HG03103 (cell line): ENCODE data around the gene EMX2.
A peak's percentile ranks its signal among the peaks of the same experiment; 100 is the strongest.

ENCODE experiments used
- ATAC-seq: cut with Tn5 transposase; IDR thresholded peaks from one replicate; pipeline ENCODE4 v1.9.1; 2021; ENCODE audit warnings: low read depth; ENCODE audit not compliant: unreplicated experiment

The EMX2 gene

DNA sequence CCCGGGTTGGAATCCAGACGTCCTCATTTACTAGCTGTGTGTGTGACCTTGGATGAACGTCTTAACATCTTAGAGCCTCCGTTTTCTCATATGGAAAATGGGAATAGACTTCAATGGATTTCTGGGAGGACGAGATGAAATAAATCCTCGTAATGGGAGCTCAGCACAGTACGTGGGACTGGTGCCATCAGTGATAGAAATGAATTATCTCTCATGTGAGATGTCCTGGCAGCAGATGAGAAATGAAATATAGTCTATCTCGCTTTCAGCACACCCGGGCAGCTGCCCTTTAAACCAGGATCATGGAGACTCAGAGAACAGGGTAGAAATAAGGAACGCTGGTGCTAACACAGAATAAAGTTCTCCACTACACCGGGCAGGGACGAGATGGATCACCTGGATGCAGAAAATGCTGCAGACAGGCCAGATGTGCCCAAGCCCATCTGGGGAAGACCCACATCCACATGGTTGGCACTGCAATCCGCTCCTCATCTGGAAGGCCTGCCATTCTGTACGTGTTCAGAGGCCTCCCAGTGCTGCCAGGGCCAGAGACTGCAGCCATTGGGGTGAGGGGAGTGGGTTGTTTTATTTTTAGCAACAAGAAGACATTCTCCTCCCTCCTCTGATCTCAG lies 11.1 kb upstream of the EMX2 start:
- no peak for ATAC-seq

DNA sequence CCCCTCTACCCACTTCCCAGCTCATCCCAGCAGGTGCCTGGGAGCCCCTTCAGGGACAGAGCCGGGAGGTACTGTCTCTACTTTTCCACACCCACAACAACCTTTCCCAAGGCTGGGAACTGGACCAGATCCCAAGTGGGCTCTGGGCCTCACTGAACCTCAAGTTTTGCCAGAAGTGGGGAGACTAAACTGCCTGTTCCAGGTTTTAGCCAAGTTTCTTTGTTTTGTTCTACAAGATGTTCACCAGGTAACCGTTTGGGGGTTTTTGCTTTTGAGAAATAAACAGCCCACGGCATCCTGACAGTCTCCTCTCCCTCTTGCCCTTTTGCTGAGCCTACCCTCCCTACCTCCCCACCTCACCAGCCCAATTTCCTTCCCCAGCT lies 10.6 kb upstream of the EMX2 start:
- no peak for ATAC-seq

DNA sequence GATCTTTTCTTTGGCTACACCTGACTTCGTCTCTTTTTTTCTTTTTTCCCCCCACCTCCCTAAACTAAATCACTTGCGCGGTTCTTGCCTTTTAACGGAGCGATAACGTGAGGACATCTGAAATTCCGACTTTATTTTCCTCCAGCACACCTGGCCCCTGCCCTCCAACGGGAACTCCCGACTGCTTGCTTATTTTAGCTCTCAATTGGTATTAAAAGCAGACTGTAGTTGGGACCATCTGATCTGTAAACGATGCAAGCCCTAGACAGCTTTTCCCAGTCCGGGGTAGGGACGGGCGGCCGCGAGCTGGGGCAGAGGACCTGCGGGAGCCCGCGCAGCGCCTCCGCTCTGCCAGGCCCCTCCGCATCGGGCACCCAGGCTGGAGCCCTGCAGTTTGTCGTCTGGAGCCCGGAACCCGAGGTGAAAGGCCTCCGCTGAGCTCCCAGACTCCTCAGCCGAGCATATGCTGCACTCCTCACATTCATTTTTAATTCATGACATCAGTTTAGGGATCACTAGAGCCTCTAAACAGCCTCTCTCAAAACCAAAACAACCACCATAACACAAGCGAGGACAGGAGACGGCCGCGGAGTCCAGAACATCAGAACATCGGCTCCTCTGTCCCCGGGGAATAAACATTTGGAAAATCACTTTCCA lies 10.0 kb upstream of the EMX2 start:
- no peak for ATAC-seq

DNA sequence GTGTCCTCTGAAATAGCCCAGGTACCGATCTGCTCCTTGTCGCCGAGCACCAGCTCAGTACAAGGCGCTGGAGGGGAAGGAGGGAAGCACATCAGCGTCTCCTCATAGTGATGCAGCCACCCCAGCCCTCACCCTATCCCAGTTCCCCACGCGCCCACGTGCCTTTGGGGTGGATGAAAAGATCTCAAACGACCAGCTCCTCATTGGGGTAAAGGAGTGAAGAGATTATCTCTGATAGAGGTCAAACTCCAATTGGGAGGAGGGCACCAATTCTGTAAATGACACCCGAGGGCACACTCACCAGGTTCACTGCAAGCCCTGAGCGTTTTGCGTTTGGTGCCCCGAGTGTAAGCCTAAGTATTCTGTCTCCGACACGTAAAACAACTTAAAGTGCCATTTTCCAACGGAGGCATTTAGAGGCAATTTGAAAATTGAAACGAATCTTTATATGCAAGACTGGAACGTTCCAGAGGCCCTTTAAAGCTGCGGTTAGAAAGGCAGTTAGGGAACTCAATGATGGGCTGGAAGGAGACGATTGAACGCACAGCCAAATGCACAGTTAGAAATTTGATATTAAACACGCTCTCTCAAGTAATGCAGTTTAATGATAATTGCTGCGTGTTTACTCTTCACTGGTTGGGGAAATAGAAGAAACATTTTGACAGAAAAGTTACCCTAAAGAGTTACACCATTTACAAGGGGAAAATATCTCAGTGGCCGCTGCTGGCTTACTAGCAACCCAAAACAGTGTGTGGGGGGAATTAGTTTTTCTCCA lies 8.9 kb upstream of the EMX2 start:
- no peak for ATAC-seq

DNA sequence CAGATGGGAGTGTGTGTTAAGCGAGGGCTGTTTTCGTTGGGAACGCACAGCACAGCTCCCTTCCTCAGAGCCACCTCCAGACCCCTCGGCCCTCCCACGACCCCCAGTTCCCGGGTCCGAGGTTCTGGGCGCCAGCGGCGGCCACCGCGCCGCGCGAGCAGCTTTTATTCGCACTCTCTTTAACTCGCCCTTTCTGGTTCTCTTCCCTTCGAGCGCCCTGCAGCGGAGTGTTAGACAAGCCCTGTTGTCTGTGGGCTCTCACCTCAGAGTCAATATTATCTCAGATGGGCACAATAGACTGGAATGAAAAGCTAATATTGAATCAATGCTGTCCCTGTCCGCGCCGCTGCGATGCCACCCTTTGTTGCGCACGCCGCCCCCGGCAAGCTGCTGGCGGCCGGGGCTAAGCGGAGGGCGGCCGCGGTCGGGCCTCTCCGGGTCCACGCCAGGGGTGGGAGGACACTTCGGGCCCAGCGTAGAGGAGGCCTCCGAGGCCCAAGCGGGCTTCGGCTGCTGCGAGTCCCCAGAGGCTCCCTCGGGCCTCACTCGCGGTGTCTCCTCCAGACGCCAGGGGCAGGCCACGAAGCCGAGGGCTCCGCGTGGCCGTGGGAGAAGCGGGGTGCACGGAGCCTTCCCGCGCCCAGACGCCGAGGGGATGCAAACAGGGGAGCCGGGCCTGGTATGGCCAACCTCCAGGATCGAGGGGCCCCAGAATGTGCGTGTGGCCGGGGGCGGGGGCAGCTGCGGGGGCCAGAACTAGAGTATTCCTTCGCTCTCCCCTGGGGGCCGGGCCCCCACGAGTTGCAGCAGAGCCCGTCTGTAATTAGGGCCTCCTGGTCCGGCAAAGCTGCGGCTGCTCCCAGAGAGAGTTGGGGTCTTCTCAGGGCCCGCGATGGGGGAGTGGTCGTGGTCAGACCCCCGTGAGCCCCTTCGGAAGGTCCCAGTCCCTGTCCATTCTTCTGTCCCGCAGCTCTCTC lies 7.9 kb upstream of the EMX2 start:
- no peak for ATAC-seq

DNA sequence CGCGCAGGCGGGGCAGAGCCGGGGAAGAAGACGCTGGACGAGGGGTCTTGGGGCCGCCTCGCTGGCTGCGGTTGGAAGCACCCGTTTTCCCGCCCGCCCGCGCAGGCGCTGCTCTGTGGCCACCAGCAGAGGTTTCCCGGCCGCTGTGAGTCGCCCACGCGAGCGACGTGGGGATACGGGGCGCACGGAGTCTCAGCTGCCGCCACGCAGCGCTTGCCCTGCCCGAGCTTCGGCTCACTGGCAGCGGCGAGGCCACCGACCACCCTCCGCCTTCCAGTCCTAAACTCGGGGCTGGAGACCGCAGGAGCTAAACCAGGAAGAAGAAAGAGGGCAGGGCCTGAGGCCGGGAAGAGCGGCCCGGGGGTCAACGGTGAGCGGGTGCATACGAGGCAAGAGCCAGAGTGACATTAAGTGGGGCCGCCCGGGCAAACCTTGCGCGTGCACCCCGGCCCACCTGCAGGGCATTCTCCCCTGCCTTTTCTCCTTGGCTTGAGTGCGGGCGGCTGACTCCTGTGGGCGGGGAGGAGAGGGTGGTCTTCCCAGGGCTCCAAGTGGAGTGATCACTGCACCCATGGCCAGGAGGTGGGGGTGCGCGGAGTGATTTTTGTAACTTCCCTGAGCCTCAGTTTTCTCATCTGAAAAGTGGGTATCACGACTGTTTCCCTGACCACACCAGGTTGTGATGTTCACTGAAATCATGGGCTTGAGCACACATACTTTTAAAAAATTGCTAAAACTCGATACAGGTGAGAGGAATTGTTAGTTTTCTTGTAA lies 7.1 kb upstream of the EMX2 start:
- no peak for ATAC-seq

DNA sequence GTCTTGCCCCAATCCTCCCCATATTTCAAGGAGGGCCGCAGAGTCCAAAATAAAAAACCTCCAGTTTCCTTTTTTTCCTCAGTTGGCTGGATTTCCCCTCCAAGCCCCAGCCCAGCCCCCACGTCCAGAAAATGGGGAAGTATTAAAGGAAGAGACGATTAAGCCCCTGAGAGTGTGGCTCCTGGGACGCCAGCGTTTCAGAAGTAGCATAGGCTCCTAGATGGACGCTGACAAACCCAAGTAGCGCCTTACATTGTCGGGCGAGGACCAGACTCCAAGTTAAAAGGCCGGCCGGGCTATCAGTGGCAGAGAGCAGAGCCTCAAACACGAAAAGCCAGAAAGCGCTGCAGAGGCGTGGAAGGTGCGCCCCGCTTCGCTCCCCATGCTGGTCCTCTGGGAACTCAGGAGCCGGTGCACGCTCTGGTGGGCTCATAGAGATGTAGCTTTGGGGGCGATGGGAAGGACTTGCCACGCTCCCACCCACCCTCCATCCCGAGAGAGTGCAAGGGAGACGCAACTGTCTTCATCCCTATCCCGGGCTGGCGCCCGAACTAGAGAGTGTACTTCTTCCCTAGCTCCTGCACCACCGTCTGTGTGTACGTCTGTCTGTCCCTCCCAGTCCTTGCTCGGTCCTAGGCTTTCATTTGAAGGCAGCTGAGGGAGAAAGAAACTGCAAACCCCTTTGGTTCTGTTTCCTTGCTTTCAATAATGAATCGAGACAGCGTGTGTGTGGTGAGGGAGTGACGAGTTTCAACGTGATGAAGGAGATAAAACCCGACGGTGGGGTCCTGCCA lies 6.3 kb upstream of the EMX2 start:
- ATAC-seq = no peak

DNA sequence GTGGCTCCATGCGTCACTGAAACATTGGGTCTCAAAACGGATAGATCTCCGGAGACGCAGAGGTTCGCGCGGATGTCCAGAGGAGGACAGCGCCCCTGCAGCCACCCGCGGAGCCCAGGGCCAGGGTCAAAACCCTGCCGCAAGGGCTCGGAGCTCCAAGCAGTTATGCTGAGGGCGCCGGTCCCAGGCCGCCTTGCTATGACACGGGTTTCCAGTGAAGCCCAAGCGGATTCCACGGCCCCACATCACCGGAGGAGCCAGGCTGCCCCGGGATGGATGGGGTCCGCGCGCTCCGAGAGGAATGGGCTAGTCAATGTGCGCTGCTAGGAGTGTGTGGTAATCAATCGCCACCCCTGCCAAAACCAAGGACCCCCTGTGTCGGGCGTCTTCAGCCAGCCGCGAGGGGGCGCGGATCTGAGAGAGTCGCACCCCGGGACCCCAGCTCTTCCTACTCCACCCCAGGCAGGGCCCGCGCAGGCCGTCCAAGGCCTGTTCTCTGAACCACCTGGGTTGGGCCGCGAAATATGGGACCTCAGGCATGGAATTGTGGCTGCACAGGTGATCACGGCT lies 5.6 kb upstream of the EMX2 start:
- no peak for ATAC-seq

DNA sequence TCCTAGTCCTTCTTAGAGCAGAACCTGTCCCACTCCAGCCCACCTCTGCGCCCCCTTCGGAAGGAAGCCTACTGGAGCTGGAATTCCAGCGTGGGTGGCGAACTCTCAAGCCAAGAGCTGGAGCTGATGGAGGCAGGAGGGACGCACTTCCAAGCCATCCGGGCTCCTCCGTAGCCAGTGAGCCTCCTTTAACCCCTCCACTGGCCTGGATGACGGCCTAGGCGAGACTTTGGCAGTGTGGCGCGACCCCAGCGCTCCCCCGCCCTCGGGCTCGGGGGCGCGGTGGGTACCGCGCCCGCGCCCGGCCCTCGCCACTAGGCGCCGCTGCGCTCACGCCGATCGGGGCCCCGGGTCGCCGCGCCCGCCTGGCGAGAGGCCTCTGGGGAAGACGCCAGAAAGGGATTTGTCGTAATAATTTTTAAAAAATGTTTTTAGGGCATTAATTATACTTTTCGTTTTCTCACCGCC lies 5.1 kb upstream of the EMX2 start:
- ATAC-seq = no peak

DNA sequence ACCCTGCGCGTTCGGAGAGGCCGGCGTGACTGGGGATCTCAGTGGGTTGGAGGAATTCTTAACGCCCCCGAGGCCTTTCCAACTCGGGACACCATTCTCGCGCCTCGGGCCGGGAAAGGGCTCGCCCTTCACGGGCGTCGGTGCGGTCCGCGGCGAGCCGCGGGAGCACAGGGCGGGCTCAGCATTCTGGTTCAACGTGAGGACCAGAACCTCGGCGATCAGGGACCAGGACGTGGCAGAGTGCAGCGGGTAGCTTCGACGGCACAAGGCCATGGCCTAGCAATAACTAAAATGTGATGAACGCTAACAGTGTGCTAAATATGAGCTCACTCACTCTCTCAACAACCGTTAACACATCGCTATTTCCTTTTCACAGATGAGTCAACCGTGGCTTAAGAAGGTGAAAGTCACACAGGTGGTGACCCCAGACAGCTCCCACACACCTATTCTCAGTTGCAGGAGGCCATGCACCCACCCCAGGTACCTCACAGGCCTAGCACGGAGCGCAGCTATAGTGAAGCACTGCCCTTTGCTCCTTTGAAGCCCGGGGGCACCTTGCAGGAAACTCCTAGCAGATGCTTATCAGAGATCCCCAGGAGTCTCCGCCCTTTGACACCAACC lies 4.5 kb upstream of the EMX2 start:
- ATAC-seq = peak; percentile 48

DNA sequence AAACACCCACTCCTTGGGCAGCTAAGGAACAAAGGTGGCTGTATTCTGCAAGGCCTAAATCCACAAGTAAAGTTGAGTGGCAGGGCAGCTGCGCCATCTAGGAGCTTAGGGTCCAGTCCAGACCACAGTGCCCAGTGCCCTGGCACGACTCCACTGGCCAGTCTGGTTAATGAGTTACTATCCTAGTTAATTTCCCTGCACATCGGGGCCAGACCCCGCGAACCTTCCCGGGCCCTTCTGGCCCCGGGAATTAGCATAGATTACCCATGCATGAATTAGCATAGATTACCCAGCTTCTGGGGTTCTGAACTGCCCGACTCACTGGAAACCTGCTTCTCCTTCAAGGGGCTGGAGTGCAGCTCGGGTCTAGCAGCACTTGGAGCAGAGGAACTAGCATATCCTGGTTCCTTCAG lies 3.2 kb upstream of the EMX2 start:
- ATAC-seq = no peak

DNA sequence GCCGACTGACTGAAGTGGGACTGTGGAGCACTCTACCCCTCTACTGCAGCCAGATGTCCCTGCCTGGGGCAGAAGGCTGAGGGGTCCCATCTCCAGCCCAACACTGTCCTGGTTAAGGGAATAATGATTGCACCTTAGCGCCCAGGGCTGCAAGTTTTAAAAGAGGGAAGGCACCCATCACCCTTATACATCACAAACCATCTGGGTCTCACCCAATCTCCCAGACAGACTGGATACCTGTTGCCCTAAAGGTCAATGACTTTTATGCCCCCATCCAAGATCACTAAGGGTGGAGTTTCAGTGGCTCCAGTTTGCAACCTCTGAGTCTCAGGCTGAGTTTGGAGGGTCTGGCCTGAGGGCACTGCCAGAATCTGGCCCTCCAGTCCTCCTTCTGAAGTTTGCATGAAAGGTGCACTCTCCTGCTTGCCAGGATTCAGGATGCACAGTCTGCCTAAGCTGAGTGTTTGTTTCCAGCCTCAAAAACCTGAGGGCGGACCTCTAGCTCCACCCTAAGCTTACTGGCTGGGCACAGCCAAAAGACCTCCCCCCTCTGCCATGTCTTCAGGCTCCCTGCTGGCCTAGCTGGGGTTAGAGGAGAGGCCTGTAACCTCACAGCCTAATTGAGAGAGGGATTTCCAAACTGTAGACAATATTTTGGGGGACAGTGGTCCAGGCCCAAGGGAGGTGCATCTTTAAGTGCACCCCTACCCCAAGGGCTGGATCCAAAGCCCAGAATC lies 2.5 kb upstream of the EMX2 start:
- no peak for ATAC-seq

DNA sequence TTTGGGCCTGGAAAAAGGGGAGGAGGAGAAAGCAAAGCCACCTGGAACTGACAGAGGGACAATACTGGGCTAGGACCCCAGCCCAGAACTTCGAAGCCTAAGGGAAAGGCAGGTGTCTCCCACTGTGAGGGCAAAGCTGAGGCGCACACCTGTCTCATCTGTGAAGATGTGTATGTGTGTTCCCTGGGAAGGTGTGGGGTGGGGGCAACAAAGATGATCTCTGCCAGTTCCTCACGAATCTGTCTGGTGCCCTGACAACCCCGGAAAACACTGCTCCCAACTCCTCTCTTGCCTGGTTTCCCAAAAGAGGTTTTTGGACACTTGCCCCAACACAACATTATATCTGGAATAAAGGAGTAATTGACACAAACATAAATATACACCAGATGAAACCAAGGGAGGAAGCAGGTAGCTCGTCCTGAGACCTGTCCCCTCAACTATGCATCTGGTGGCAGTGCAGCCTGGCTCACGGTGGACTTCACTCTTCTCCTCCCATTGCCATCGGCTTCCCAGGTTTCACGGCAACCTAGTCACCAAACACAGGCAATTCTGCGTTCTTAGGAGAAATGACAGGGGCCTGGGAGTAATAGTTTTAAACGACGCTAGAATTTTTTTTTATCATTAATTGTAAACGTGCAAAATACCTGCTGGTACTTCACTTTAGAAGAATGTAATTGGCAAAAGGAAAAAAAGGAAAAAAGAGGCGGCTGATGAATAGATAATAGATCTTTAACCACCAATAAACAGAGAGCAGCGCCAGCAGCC lies 1.7 kb upstream of the EMX2 start:
- no peak for ATAC-seq

DNA sequence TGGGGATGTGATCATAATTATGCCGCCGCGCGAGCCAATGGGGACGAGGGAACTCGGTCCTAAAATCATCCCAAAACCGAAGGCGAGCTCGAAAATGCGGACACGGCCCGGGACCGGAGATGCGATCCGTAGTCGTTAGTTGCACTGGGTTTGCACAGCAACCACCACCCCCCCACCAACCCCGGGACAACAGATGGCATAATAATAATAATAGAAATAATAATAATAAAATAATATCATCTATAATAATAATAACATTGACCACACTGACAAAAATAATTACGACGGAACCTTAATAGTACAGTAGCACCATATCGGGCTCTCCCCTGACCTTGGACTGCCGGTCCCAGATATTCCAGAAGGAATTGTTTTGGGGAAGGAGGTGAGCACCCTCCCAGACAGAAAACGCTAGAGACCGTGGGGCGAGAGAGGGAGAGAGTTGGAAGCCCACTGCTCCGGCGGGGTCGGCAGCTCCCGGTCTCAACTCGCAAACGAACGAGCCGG lies 1.1 kb upstream of the EMX2 start:
- ATAC-seq = no peak

DNA sequence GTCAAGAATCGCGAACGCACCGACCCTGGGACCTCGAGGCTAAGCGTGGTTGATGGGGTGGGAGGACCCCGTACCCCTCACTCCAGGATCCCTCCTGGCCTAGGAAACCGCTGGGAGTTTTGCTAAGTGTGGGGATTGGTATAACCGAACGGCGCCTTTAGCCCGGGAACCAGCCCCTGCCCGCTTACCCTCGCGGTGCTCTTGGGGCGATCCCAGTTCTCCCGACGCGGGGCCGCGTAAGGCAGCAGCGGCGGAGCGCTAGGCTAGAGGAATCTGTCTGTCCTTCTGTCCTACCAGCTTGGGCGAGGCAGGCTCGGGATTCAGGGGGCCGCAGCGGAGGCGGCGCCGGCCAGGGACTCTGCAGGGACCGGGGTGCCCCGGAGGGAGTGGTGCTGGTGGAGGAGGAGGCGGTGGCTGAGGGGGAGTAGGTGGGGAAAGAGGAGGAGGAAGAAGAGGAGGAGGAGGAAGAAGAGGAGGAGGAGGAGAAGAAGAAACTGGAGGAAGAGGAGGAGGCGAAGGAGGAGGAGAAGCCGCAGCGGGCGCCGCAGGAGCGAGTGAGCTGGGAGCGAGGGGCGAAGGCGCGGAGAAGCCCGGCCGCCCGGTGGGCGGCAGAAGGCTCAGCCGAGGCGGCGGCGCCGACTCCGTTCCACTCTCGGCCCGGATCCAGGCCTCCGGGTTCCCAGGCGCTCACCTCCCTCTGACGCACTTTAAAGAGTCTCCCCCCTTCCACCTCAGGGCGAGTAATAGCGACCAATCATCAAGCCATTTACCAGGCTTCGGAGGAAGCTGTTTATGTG lies 439 bp upstream of the EMX2 start:
- no peak for ATAC-seq
